GM12892 (cell line): ENCODE results near the gene ZPBP2.

Experiments
- POLR2A ChIP-seq: IDR thresholded peaks from 2 replicates; pipeline ENCODE4 v1.6.1; 2011; ENCODE audit warnings: low read depth, low read length, control low read depth
- POLR2AphosphoS5 ChIP-seq: IDR thresholded peaks from 2 replicates; pipeline ENCODE4 v1.6.1; 2011; ENCODE audit warnings: low read depth, low read length, control low read depth
- TAF1 ChIP-seq: IDR thresholded peaks from 2 replicates; pipeline ENCODE4 v1.6.1; 2011; ENCODE audit warnings: low read depth, mild to moderate bottlenecking, control low read depth, low read length, borderline replicate concordance

GRCh38 chr17:39848600-39848999, 19.4 kb upstream of the ZPBP2 start:
- TF ChIP-seq POLR2A: no peak
- no peak for TF ChIP-seq POLR2AphosphoS5
- TF ChIP-seq TAF1: no peak
